ENCODE results near the gene IER2. TPM values are rescaled to one million over a fixed set of nuclear protein-coding genes. Genes with fewer than 3 reads are reported as not detected.

Gene IER2
- total and polyA plus RNA-seq, 2 of the 8 experiments (the other 6 are each of a cell fraction or from before 2014, with no cell fraction given) = 84.5 to 138 TPM

- TF ChIP-seq FOSL1 (IDR thresholded peaks at IDR 0.05; ENCODE audit: insufficient read depth, low read depth, low read length) (no peak), CHD1 (IDR thresholded peaks at IDR 0.05; ENCODE audit: low read depth, low read length) (no peak), SIX5 (IDR thresholded peaks at IDR 0.05; ENCODE audit: low read depth, low read length) (no peak; the same call in 1 of the 2 replicates), SAP30 (IDR thresholded peaks at IDR 0.05; ENCODE audit: insufficient read depth, insufficient replicate concordance, low read length) (peak; percentile 94), RBBP5 (IDR thresholded peaks at IDR 0.05; ENCODE audit: borderline replicate concordance, low read depth, low read length) (no peak), SIN3A (conservative IDR thresholded peaks at IDR 0.05 in 1 of 2, IDR thresholded peaks at IDR 0.05 in 1 of 2; ENCODE audit: low read depth in 1 of 2, low read length in 2 of 2) (peak; percentile 90 to 96; a peak in 3 of 4 replicates), SUZ12 (IDR thresholded peaks at IDR 0.05; ENCODE audit: low read length) (no peak), BACH1 (IDR thresholded peaks at IDR 0.05; ENCODE audit: low read length) (no peak), TCF12 (IDR thresholded peaks at IDR 0.05; ENCODE audit: low read depth, low read length) (no peak), POLR2A (IDR thresholded peaks at IDR 0.05; ENCODE audit: control extremely low read depth in 1 of 2, low read depth in 2 of 2, low read length in 2 of 2) (peak; percentile 73 to 89), SP2 (IDR thresholded peaks at IDR 0.05; ENCODE audit: low read length) (no peak)
These were observed 33.7 kb upstream of the IER2 start, which contains the start of gene TRMT1 (continued) for GRCh38 chr19:13116282-13117175.

Data from H1 (cell line).